ENCODE data around the gene ZC3H7B.

Gene ZC3H7B

DNA sequence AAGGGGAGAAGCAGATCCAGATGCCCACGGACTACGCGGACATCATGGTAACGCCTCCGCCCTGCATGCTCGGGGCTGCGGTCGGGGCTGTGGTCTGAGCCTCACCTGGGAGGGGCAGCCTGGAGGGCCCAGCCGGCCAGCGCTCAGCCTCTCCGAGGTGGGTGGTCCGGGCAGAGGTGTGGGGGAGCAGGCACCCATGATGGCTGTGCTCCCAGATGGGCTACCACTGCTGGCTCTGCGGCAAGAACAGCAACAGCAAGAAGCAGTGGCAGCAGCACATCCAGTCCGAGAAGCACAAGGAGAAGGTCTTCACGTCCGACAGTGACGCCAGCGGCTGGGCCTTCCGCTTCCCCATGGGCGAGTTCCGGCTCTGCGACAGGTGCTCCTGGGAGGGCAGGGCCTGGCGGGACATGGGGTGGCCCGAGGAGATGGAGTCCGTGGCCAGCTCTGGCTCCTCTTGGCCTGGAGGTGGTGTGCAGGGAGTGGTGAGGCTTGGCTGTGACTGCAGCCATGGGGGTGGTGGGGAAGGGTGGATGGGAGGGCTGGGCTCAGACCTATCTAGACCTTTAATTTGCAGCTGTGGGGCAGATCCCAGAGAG is 55.2 kb downstream of the ZC3H7B start:
- TF ChIP-seq SIN3A (IDR thresholded peaks at IDR 0.05; ENCODE audit: borderline replicate concordance, insufficient read depth, low read length) (no peak), TAF1 (IDR thresholded peaks at IDR 0.05; ENCODE audit: borderline replicate concordance, insufficient read depth, low read length) (no peak), FOXP2 (optimal IDR thresholded peaks at IDR 0.05; ENCODE audit: borderline replicate concordance, extremely low read depth, extremely low read length, insufficient read depth) (no peak)

DNA sequence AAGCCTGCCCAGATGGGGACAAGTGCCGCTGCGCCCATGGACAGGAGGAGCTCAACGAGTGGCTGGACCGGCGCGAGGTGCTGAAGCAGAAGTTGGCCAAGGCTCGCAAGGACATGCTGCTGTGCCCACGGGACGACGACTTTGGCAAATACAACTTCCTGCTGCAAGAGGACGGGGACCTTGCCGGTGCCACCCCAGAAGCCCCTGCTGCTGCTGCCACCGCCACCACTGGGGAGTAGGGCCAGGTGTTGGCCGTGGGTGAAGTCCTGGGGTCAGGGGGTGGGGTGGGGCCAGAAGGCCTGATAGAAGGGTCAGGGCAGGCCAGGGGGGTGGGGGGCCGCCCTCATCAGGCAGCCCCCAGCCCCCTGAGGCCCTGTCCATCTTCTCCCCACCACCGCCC is 55.9 kb downstream of the ZC3H7B start:
- TF ChIP-seq, protein P1, sequence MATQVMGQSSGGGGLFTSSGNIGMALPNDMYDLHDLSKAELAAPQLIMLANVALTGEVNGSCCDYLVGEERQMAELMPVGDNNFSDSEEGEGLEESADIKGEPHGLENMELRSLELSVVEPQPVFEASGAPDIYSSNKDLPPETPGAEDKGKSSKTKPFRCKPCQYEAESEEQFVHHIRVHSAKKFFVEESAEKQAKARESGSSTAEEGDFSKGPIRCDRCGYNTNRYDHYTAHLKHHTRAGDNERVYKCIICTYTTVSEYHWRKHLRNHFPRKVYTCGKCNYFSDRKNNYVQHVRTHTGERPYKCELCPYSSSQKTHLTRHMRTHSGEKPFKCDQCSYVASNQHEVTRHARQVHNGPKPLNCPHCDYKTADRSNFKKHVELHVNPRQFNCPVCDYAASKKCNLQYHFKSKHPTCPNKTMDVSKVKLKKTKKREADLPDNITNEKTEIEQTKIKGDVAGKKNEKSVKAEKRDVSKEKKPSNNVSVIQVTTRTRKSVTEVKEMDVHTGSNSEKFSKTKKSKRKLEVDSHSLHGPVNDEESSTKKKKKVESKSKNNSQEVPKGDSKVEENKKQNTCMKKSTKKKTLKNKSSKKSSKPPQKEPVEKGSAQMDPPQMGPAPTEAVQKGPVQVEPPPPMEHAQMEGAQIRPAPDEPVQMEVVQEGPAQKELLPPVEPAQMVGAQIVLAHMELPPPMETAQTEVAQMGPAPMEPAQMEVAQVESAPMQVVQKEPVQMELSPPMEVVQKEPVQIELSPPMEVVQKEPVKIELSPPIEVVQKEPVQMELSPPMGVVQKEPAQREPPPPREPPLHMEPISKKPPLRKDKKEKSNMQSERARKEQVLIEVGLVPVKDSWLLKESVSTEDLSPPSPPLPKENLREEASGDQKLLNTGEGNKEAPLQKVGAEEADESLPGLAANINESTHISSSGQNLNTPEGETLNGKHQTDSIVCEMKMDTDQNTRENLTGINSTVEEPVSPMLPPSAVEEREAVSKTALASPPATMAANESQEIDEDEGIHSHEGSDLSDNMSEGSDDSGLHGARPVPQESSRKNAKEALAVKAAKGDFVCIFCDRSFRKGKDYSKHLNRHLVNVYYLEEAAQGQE (IDR thresholded peaks at IDR 0.05; ENCODE audit: insufficient read depth in 1 of 2, low read depth in 2 of 2, low read length in 2 of 2) = no peak
- TF ChIP-seq POLR2AphosphoS5 (IDR thresholded peaks at IDR 0.05; ENCODE audit: low read depth, low read length) (no peak), SIN3A (IDR thresholded peaks at IDR 0.05; ENCODE audit: borderline replicate concordance, insufficient read depth, low read length) (no peak), FOXP2 (optimal IDR thresholded peaks at IDR 0.05; ENCODE audit: borderline replicate concordance, extremely low read depth, extremely low read length, insufficient read depth) (no peak), TAF1 (IDR thresholded peaks at IDR 0.05; ENCODE audit: borderline replicate concordance, insufficient read depth, low read length) (no peak)

DNA sequence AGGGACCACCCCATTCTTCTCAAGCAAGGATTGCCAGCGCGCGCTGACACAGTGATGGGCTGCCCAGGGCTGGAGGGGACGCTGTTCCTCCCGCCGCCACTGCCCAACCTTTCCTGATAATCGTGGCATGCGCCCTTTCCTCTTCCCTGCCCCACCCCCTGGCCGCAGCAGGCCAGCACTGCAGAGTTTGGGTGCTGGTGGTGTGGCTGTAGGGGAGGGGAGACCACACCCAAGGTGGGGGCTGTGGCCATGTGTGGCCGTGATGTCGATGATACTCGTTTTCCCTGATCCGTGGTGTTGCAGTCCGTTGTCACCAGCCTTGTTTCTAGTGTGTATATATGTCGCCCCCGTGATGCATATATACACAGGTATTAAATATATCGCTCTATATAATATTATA is 57.6 kb downstream of the ZC3H7B start:
- TF ChIP-seq FOXP2 (optimal IDR thresholded peaks at IDR 0.05; ENCODE audit: borderline replicate concordance, extremely low read depth, extremely low read length, insufficient read depth) (no peak), TAF1 (IDR thresholded peaks at IDR 0.05; ENCODE audit: borderline replicate concordance, insufficient read depth, low read length) (no peak), POLR2AphosphoS5 (IDR thresholded peaks at IDR 0.05; ENCODE audit: low read depth, low read length) (no peak), SIN3A (IDR thresholded peaks at IDR 0.05; ENCODE audit: borderline replicate concordance, insufficient read depth, low read length) (no peak)
- TF ChIP-seq, protein P1 (IDR thresholded peaks at IDR 0.05; ENCODE audit: insufficient read depth in 1 of 2, low read depth in 2 of 2, low read length in 2 of 2) = no peak

DNA sequence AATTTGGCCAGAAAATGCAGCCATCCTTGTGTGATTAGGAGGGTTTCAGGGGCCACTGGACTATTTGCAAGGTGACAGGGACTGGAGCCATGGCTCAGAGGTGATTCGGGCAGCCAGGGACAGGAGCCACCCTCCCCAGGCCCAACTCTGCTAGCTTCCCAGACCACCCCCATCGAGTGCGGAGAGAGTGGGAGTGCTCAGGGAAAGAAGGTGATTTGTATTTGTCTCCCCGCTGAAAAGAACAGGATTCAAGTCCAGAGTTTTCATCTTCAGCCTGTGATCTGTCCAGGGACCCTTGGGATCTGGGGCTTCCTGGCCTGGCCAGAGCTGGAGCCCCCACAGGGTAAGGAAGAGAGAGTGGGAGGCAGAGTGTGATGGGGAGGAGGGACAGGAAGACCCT is 58.1 kb downstream of the ZC3H7B start:
- TF ChIP-seq SIN3A (IDR thresholded peaks at IDR 0.05; ENCODE audit: borderline replicate concordance, insufficient read depth, low read length) (no peak), FOXP2 (optimal IDR thresholded peaks at IDR 0.05; ENCODE audit: borderline replicate concordance, extremely low read depth, extremely low read length, insufficient read depth) (no peak)
- TF ChIP-seq, protein P1 (IDR thresholded peaks at IDR 0.05; ENCODE audit: insufficient read depth in 1 of 2, low read depth in 2 of 2, low read length in 2 of 2) = no peak

DNA sequence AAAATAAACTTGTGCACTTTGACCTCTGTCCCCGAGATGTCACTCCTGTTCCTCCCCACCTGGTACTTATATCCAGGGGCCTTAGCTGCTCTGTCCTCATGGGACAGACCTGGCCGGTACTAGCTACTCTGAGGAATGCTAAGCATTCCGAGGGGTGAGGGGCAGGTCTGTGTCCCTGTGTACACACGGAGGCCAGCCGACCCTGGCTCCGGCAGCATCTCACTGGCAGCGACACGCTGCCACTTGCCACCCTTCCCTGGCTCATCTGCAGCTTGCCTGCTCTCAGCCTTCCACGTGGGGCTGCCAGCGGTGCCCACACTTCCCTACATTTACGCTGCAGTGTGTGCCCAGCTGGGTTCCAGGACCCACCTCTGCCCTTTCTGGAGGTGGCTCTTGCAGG is 58.8 kb downstream of the ZC3H7B start:
- no peak for TF ChIP-seq FOXP2 (optimal IDR thresholded peaks at IDR 0.05; ENCODE audit: borderline replicate concordance, extremely low read depth, extremely low read length, insufficient read depth)
- no peak for TF ChIP-seq TAF1 (IDR thresholded peaks at IDR 0.05; ENCODE audit: borderline replicate concordance, insufficient read depth, low read length)
- TF ChIP-seq, protein P1 (IDR thresholded peaks at IDR 0.05; ENCODE audit: insufficient read depth in 1 of 2, low read depth in 2 of 2, low read length in 2 of 2) = no peak
- no peak for TF ChIP-seq SIN3A (IDR thresholded peaks at IDR 0.05; ENCODE audit: borderline replicate concordance, insufficient read depth, low read length)
- TF ChIP-seq POLR2AphosphoS5 (IDR thresholded peaks at IDR 0.05; ENCODE audit: low read depth, low read length) = no peak

Data from PFSK-1 (cell line).